Kidney (tissue), 14 donors: ENCODE results near the gene RFPL3. TPM values are rescaled to one million over a fixed set of nuclear protein-coding genes. Genes with fewer than 3 reads are reported as not detected.

Experiments used
- DNase-seq, 5 donors: peaks; one replicate each; pipeline ENCODE4 v3.0.0-alpha.2; 2013 to 2020
- FAIRE-seq: peaks from 2 replicates; lab custom pipeline; 2012; peaks lifted over from hg19 to GRCh38; lab: Jason Lieb, UNC
- H3K27ac ChIP-seq, 2 donors: one replicate each; pipeline ENCODE4 v1.7.0; 2013; ENCODE audit warnings: low read depth in 2 of 2, low read length in 2 of 2, inconsistent platforms in 1 of 2
- H3K27me3 ChIP-seq: one replicate; pipeline ENCODE4 v1.7.1; 2013; ENCODE audit warnings: low read length, inconsistent platforms; ENCODE audit not compliant: control insufficient read depth, insufficient read depth
- H3K36me3 ChIP-seq, 3 donors: one replicate each; pipeline versions ENCODE4 v1.7.0 to v1.7.1; 2013; ENCODE audit warnings: low read length in 3 of 3, control low read depth in 1 of 3, inconsistent platforms in 1 of 3; ENCODE audit not compliant: insufficient read depth in 3 of 3, control insufficient read depth in 2 of 3
- H3K4me1 ChIP-seq, 3 donors: one replicate each; pipeline versions ENCODE4 v1.7.0 to v1.7.1; 2013; ENCODE audit warnings: low read length in 3 of 3, inconsistent platforms in 1 of 3, low read depth in 1 of 3; ENCODE audit not compliant: control insufficient read depth in 2 of 3, insufficient read depth in 2 of 3
- H3K4me3 ChIP-seq, 3 donors: one replicate each; pipeline versions ENCODE4 v1.7.0 to v1.8.1; 2013; ENCODE audit warnings: low read length in 3 of 3, control low read depth in 1 of 3, inconsistent platforms in 1 of 3
- H3K9ac ChIP-seq, 3 donors: one replicate each; pipeline versions ENCODE4 v1.7.0 to v1.7.1; 2013; ENCODE audit warnings: low read length in 3 of 3, control low read depth in 1 of 3, inconsistent platforms in 1 of 3
- H3K9me3 ChIP-seq, 3 donors: one replicate each; pipeline versions ENCODE4 v1.7.0 to v1.7.1; 2013; ENCODE audit warnings: low read length in 3 of 3, control low read depth in 1 of 3, inconsistent platforms in 1 of 3; ENCODE audit not compliant: control insufficient read depth in 2 of 3, insufficient read depth in 1 of 3
- intact Hi-C: fragments of 100-400 bp; cut with DNase I; formaldehyde crosslinking; loops from one replicate; pipeline ENCODE4 v1.11.1; 2022
- polyA plus RNA-seq: library from polyadenylated mRNA; stranded (reverse); fragments of 350-450 nt; fragmentation: Illumina TruSeq; extraction: RNeasy Lipid Tissue Mini Kit (QIAGEN cat#74804); gene quantifications from one replicate; pipeline ENCODE4 v1.2.3, GENCODE V29; 2014; ENCODE audit warnings: low read depth, low replicate concordance; ENCODE audit not compliant: insufficient read depth
- total RNA-seq: library from RNA; stranded (reverse); fragmentation: NEBNext Ultra II Directional; extraction: Animal tissue kit (Norgen Biotek cat#: 25700); gene quantifications from one replicate; pipeline ENCODE4 v1.2.1, GENCODE V29; 2021
- TF ChIP-seq, protein P1 (sequence below): IDR thresholded peaks from 3 replicates; pipeline ENCODE4 v1.5.1; 2012; ENCODE audit warnings: mild to moderate bottlenecking, moderate library complexity, borderline replicate concordance; ENCODE audit not compliant: insufficient read depth; ENCODE audit errors: extremely low read depth
- donor health status: control.
- donor health status: control.
- donor health status: control.
- donor health status: control.
- donor health status: control.
- donor health status: DM: yes; HTN: yes; CAD: no.
- donor health status: Normal renal cell carcinoma (clear cell type).

The RFPL3 gene
- total and polyA plus RNA-seq, 2 donors from 2014 or later = not detected

DNA sequence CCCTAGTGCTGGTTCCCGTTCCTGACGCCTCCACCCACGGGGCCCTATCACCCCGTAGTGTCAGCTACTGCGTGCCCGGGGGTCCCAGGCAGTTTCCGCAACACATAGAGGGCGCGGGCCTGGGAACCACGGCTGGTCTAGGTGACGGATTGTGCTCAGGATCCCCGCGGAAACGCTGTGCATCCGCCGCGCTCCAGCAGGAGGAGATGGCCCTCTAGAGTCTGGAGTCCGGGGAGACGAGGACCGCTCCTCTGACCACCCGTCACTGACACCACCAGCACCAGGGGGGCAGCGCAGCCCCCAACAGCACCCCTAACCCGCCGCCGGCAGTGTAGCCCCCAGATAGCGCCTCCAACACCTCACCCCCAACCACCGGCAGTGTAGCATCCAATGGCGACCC, 4.4 kb upstream of the RFPL3 start:
- DNase-seq (no peak), FAIRE-seq (no peak)
- TF ChIP-seq, protein P1, sequence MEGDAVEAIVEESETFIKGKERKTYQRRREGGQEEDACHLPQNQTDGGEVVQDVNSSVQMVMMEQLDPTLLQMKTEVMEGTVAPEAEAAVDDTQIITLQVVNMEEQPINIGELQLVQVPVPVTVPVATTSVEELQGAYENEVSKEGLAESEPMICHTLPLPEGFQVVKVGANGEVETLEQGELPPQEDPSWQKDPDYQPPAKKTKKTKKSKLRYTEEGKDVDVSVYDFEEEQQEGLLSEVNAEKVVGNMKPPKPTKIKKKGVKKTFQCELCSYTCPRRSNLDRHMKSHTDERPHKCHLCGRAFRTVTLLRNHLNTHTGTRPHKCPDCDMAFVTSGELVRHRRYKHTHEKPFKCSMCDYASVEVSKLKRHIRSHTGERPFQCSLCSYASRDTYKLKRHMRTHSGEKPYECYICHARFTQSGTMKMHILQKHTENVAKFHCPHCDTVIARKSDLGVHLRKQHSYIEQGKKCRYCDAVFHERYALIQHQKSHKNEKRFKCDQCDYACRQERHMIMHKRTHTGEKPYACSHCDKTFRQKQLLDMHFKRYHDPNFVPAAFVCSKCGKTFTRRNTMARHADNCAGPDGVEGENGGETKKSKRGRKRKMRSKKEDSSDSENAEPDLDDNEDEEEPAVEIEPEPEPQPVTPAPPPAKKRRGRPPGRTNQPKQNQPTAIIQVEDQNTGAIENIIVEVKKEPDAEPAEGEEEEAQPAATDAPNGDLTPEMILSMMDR = no peak
- no peak overlapping the region for H3K27ac ChIP-seq
- H3K9me3 ChIP-seq = no peaks in the 10 kb centered on the region
- no peaks in the 10 kb centered on the region for H3K4me1 ChIP-seq
- intact Hi-C loops = no loop called here
- no peak overlapping the region for H3K9ac ChIP-seq
- no peak overlapping the region for H3K4me3 ChIP-seq
- H3K27me3 ChIP-seq = no peaks in the 10 kb centered on the region
- H3K36me3 ChIP-seq = no peaks in the 10 kb centered on the region

DNA sequence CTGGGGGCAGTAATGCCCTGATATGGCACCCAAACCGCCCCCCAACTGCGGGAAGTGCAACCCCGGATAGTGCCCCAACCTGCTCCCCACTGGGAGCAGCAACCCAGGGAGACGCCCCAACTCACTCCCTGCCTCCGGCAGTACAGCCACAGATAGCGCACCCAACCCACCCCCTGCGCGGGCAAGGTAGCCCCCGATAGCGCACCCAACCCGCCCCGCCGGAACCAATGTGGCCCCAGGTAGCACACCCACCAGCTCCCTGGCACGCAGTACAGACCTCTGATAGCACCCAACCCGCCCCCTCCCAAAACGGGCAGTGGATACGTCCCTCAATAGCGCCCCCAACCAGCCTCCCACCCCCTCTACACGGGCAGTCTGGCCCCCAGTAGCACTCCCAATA, 3.8 kb upstream of the RFPL3 start:
- Histone ChIP-seq H3K4me3 (no peak overlapping the region), H3K36me3 (no peaks in the 10 kb centered on the region), H3K27ac (no peak overlapping the region), H3K4me1 (no peaks in the 10 kb centered on the region), H3K9me3 (no peaks in the 10 kb centered on the region), H3K9ac (no peak overlapping the region), H3K27me3 (no peaks in the 10 kb centered on the region)
- FAIRE-seq (no peak), DNase-seq (no peak)
- TF ChIP-seq, protein P1 = no peak
- intact Hi-C loops = no loop called here

DNA sequence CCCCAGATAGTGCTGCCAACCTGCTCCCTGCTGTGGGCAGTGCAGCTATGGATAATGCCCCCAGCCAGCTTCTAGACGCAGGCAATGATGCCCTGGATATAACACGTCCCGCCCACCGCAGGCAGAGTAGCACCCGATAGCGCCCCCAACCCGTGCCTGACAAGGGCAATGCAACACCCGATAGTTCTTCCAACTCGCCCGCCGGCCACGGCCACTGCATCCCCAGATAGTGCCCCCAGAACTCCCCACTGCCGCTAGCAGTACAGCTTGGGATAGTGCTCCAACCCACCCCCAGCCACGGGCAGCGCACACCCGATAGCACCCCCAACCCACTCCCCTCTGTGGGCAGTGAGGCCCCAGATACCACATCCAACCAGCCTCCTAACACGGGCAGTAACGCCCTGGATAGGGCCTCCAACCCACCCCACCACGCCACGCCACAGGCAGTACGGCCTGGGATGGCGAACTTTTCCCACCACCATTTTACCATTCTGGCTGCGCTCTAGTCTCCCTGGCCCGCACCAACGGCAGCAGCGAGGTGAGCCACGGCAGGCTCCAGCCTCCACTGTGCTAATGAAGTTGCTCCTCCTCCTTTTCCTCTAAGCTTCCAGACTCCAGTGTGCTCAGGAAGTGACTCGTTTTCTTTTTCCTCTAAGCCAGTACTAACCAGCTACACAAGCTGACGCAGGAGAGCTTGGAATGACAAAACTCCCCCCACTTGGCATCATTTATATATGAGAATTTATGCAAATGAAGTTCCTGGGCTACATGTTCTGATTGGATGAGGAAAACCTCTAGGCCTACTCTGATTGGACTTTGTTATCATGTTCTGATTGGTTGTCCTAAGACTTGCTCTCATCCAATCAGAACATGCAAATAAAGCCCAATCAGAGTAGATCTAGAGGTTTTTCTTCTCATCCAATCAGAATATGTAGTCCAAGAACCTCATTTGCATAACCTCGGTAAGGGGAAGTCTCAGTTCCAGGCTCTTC, 3.0 kb upstream of the RFPL3 start:
- TF ChIP-seq, protein P1 = no peak
- peak in 1 of 5 donors; percentile 45 for DNase-seq
- Histone ChIP-seq H3K27me3 (no peaks in the 10 kb centered on the region), H3K4me3 (peak overlapping the region in 2 of 3 donors; percentile 14), H3K36me3 (no peaks in the 10 kb centered on the region), H3K27ac (peak overlapping the region in 1 of 2 donors; percentile 75), H3K9me3 (no peaks in the 10 kb centered on the region), H3K4me1 (no peaks in the 10 kb centered on the region), H3K9ac (no peak overlapping the region)
- intact Hi-C loops = no loop called here
- FAIRE-seq = no peak
